ENCODE results near the gene CCDC187. TPM values are rescaled to one million over a fixed set of nuclear protein-coding genes. Genes with fewer than 3 reads are reported as not detected.
A peak's percentile ranks its signal among the peaks of the same experiment; 100 is the strongest.

CCDC187 gene
- total RNA-seq, 1 donor from 2014 or later = not detected

GRCh38 chr9:136289651-136290507 lies 14.0 kb downstream of the CCDC187 start:
- no peaks in the 10 kb centered on the region for H3K36me3 Mint-ChIP-seq (ENCODE audit: low read depth)
- intact Hi-C loops (cut with micrococcal nuclease) = no loop called here

GRCh38 chr9:136287960-136288753 lies 15.7 kb downstream of the CCDC187 start:
- Mint-ChIP-seq H3K9me3 (no peaks in the 10 kb centered on the region), H3K36me3 (ENCODE audit: low read depth) (no peaks in the 10 kb centered on the region), H3K27ac (no peak overlapping the region), H3K4me1 (peaks cover 5% of the 10 kb centered on the region), H3K27me3 (no peaks in the 10 kb centered on the region), H3K4me3 (no peak overlapping the region)
- intact Hi-C loops (cut with micrococcal nuclease) = no loop called here
- no peak for DNase-seq

More at GRCh38 chr9:136289651-136290507, 14.0 kb downstream of the CCDC187 start:
- no peaks in the 10 kb centered on the region for H3K4me1 Mint-ChIP-seq
- no peak overlapping the region for H3K4me3 Mint-ChIP-seq
- DNase-seq = no peak
- H3K9me3 Mint-ChIP-seq = no peaks in the 10 kb centered on the region
- no peaks in the 10 kb centered on the region for H3K27me3 Mint-ChIP-seq
- H3K27ac Mint-ChIP-seq = no peak overlapping the region

GRCh38 chr9:136286987-136287379 lies 16.9 kb downstream of the CCDC187 start:
- intact Hi-C loops (cut with micrococcal nuclease) = no loop called here
- Mint-ChIP-seq H3K27ac (no peak overlapping the region), H3K9me3 (no peaks in the 10 kb centered on the region), H3K36me3 (ENCODE audit: low read depth) (no peaks in the 10 kb centered on the region), H3K27me3 (no peaks in the 10 kb centered on the region), H3K4me1 (peaks cover 5% of the 10 kb centered on the region), H3K4me3 (no peak overlapping the region)
- DNase-seq = no peak

GRCh38 chr9:136286359-136286986 lies 17.4 kb downstream of the CCDC187 start:
- H3K27ac Mint-ChIP-seq = peak overlapping the region; percentile 16
- H3K36me3 Mint-ChIP-seq (ENCODE audit: low read depth) = no peaks in the 10 kb centered on the region
- no peaks in the 10 kb centered on the region for H3K27me3 Mint-ChIP-seq
- H3K9me3 Mint-ChIP-seq = no peaks in the 10 kb centered on the region
- H3K4me1 Mint-ChIP-seq = peaks cover 5% of the 10 kb centered on the region
- no peak for DNase-seq
- intact Hi-C loops (cut with micrococcal nuclease) = no loop called here
- no peak overlapping the region for H3K4me3 Mint-ChIP-seq

- peaks cover 5% of the 10 kb centered on the region for H3K4me1 Mint-ChIP-seq
- no peaks in the 10 kb centered on the region for H3K27me3 Mint-ChIP-seq
- H3K36me3 Mint-ChIP-seq (ENCODE audit: low read depth) = no peaks in the 10 kb centered on the region
- DNase-seq = no peak
- intact Hi-C loops (cut with micrococcal nuclease) = no loop called here
- H3K4me3 Mint-ChIP-seq = no peak overlapping the region
- H3K27ac Mint-ChIP-seq = no peak overlapping the region
- H3K9me3 Mint-ChIP-seq = no peaks in the 10 kb centered on the region
Measured at GRCh38 chr9:136285501-136286358, 18.2 kb downstream of the CCDC187 start.

- no peak for DNase-seq
- Mint-ChIP-seq H3K4me1 (peaks cover 5% of the 10 kb centered on the region), H3K9me3 (no peaks in the 10 kb centered on the region), H3K4me3 (no peak overlapping the region), H3K27me3 (no peaks in the 10 kb centered on the region), H3K36me3 (ENCODE audit: low read depth) (no peaks in the 10 kb centered on the region), H3K27ac (no peak overlapping the region)
- intact Hi-C loops (cut with micrococcal nuclease) = no loop called here
Measured at GRCh38 chr9:136284951-136285350, 18.9 kb downstream of the CCDC187 start.

GRCh38 chr9:136284311-136284710 lies 19.6 kb downstream of the CCDC187 start:
- peaks cover 5% of the 10 kb centered on the region for H3K4me1 Mint-ChIP-seq
- no peaks in the 10 kb centered on the region for H3K36me3 Mint-ChIP-seq (ENCODE audit: low read depth)
- H3K27ac Mint-ChIP-seq = no peak overlapping the region
- H3K4me3 Mint-ChIP-seq = no peak overlapping the region
- no peaks in the 10 kb centered on the region for H3K27me3 Mint-ChIP-seq
- no peak for DNase-seq
- intact Hi-C loops (cut with micrococcal nuclease) = no loop called here
- no peaks in the 10 kb centered on the region for H3K9me3 Mint-ChIP-seq

GRCh38 chr9:136283291-136284235 lies 20.3 kb downstream of the CCDC187 start:
- Mint-ChIP-seq H3K27me3 (no peaks in the 10 kb centered on the region), H3K4me3 (no peak overlapping the region), H3K9me3 (no peaks in the 10 kb centered on the region), H3K36me3 (ENCODE audit: low read depth) (no peaks in the 10 kb centered on the region), H3K4me1 (peaks cover 5% of the 10 kb centered on the region), H3K27ac (no peak overlapping the region)
- intact Hi-C loops (cut with micrococcal nuclease) = loop anchor here (1.0 kb wide), 1 partner anchor 113 kb away; no protein-coding TSS in a partner anchor
- DNase-seq = peak; percentile 92

- Mint-ChIP-seq H3K4me3 (no peak overlapping the region), H3K9me3 (no peaks in the 10 kb centered on the region), H3K36me3 (ENCODE audit: low read depth) (no peaks in the 10 kb centered on the region), H3K27ac (no peak overlapping the region), H3K27me3 (no peaks in the 10 kb centered on the region), H3K4me1 (peaks cover 5% of the 10 kb centered on the region)
- intact Hi-C loops (cut with micrococcal nuclease) = no loop called here
- peak; percentile 68 for DNase-seq
Measured at GRCh38 chr9:136282272-136282861, 21.5 kb downstream of the CCDC187 start.

GRCh38 chr9:136281421-136282271 lies 22.2 kb downstream of the CCDC187 start:
- intact Hi-C loops (cut with micrococcal nuclease) = no loop called here
- Mint-ChIP-seq H3K27ac (no peak overlapping the region), H3K9me3 (no peaks in the 10 kb centered on the region)

GRCh38 chr9:136280535-136281315 lies 23.2 kb downstream of the CCDC187 start:
- Mint-ChIP-seq H3K36me3 (ENCODE audit: low read depth) (no peaks in the 10 kb centered on the region), H3K27ac (no peak overlapping the region), H3K9me3 (no peaks in the 10 kb centered on the region), H3K27me3 (no peaks in the 10 kb centered on the region), H3K4me3 (no peak overlapping the region), H3K4me1 (peaks cover 5% of the 10 kb centered on the region)
- intact Hi-C loops (cut with micrococcal nuclease) = no loop called here
- no peak for DNase-seq

More at GRCh38 chr9:136281421-136282271, 22.2 kb downstream of the CCDC187 start:
- DNase-seq = no peak
- Mint-ChIP-seq H3K27me3 (no peaks in the 10 kb centered on the region), H3K4me1 (peaks cover 5% of the 10 kb centered on the region), H3K36me3 (ENCODE audit: low read depth) (no peaks in the 10 kb centered on the region), H3K4me3 (no peak overlapping the region)
